ENCODE measurements around the gene CTXND1.

The CTXND1 gene

GRCh38 chr15:80211976-80212375 is 40.0 kb downstream of the CTXND1 start:
- H3K4me3 ChIP-seq (ENCODE audit: low read length) = no peak overlapping the region
- DNase-seq (ENCODE audit: low read depth) = no peak
- TF ChIP-seq CTCF (conservative IDR thresholded peaks at IDR 0.05; ENCODE audit: low read length) = no peak

GRCh38 chr15:80210611-80211573 is 41.1 kb downstream of the CTXND1 start:
- no peak for DNase-seq (ENCODE audit: low read depth)
- no peak overlapping the region for H3K4me3 ChIP-seq (ENCODE audit: low read length)
- no peak for TF ChIP-seq CTCF (conservative IDR thresholded peaks at IDR 0.05; ENCODE audit: low read length)

GRCh38 chr15:80208758-80209734 is 43.0 kb downstream of the CTXND1 start:
- no peak for TF ChIP-seq CTCF (conservative IDR thresholded peaks at IDR 0.05; ENCODE audit: low read length)
- no peak overlapping the region for H3K4me3 ChIP-seq (ENCODE audit: low read length)
- no peak for DNase-seq (ENCODE audit: low read depth)

GRCh38 chr15:80207887-80208286 is 44.1 kb downstream of the CTXND1 start:
- peak; percentile 13 for DNase-seq (ENCODE audit: low read depth)
- H3K4me3 ChIP-seq (ENCODE audit: low read length) = no peak overlapping the region
- TF ChIP-seq CTCF (conservative IDR thresholded peaks at IDR 0.05; ENCODE audit: low read length) = no peak

- TF ChIP-seq CTCF (conservative IDR thresholded peaks at IDR 0.05; ENCODE audit: low read length) = no peak
- H3K4me3 ChIP-seq (ENCODE audit: low read length) = no peak overlapping the region
Observed at GRCh38 chr15:80204231-80204630, 47.8 kb downstream of the CTXND1 start.

GRCh38 chr15:80203361-80203885 is 48.6 kb downstream of the CTXND1 start:
- no peak for DNase-seq (ENCODE audit: low read depth)
- H3K4me3 ChIP-seq (ENCODE audit: low read length) = no peak overlapping the region
- no peak for TF ChIP-seq CTCF (conservative IDR thresholded peaks at IDR 0.05; ENCODE audit: low read length)

More at GRCh38 chr15:80204231-80204630, 47.8 kb downstream of the CTXND1 start:
- DNase-seq (ENCODE audit: low read depth) = no peak
